GM12864 (cell line): ENCODE measurements around the gene MEIS3.

Source experiments
- DNase-seq: peaks from one replicate; pipeline ENCODE4 v3.0.0-alpha.2; 2011; ENCODE audit warnings: low read depth
- H3K4me3 ChIP-seq: 2 replicates; pipeline ENCODE4 v1.5.1; 2011; ENCODE audit warnings: mild to moderate bottlenecking, low read depth, low read length, control low read depth
- CTCF ChIP-seq: IDR thresholded peaks from 2 replicates; pipeline ENCODE4 v1.5.1; 2011; ENCODE audit warnings: low read depth, mild to moderate bottlenecking, moderate library complexity, low read length, control low read depth, inconsistent platforms; ENCODE audit errors: missing control alignments

MEIS3 gene

GRCh38 chr19:47458672-47459071, 39.3 kb upstream of the MEIS3 start:
- no peak overlapping the region for H3K4me3 ChIP-seq
- DNase-seq: no peak
- no peak for TF ChIP-seq CTCF

- TF ChIP-seq CTCF: no peak
- DNase-seq: no peak
- no peak overlapping the region for H3K4me3 ChIP-seq
Observed at GRCh38 chr19:47456721-47457474, 37.6 kb upstream of the MEIS3 start.

- H3K4me3 ChIP-seq: no peak overlapping the region
- TF ChIP-seq CTCF: no peak
- DNase-seq: no peak
Observed at GRCh38 chr19:47450478-47450877, 31.2 kb upstream of the MEIS3 start.

GRCh38 chr19:47448360-47448727, 29.0 kb upstream of the MEIS3 start:
- DNase-seq: no peak
- no peak for TF ChIP-seq CTCF
- H3K4me3 ChIP-seq: no peak overlapping the region

- no peak overlapping the region for H3K4me3 ChIP-seq
- DNase-seq: no peak
- no peak for TF ChIP-seq CTCF
Observed at GRCh38 chr19:47447470-47448359, 28.4 kb upstream of the MEIS3 start.

- TF ChIP-seq CTCF: no peak
- DNase-seq: no peak
- H3K4me3 ChIP-seq: no peak overlapping the region
Observed at GRCh38 chr19:47446534-47447469, 27.5 kb upstream of the MEIS3 start.
